HepG2 (cell line): ENCODE data around the gene DCLRE1C. TPM values are rescaled to one million over a fixed set of nuclear protein-coding genes. Genes with fewer than 3 reads are reported as not detected.
A peak's percentile ranks its signal among the peaks of the same experiment; 100 is the strongest.

Experiments
- ARHGAP35 ChIP-seq: sonication (generic); formaldehyde crosslinking; IDR thresholded peaks from 2 replicates; pipeline ENCODE4 v1.9.0; 2022; ENCODE audit warnings: mild to moderate bottlenecking, inconsistent platforms, moderate library complexity, missing genetic modification reagents, borderline replicate concordance
- ATF6 ChIP-seq: sonication (generic); formaldehyde crosslinking; conservative IDR thresholded peaks from 2 replicates; pipeline ENCODE4 v1.4.0; 2020; ENCODE audit warnings: missing genetic modification reagents
- HDAC1 ChIP-seq: sonication (generic); formaldehyde crosslinking; IDR thresholded peaks from 2 replicates; pipeline ENCODE4 v1.5.1; 2020; ENCODE audit warnings: mild to moderate bottlenecking, missing genetic modification reagents
- KLF11 ChIP-seq: IDR thresholded peaks from 2 replicates; pipeline ENCODE4 v1.6.1; 2016; ENCODE audit warnings: missing compliant biosample characterization
- LRRFIP1 ChIP-seq: sonication (generic); formaldehyde crosslinking; conservative IDR thresholded peaks from 2 replicates; pipeline ENCODE4 v1.4.0; 2020; ENCODE audit warnings: missing genetic modification reagents
- NFYB ChIP-seq: sonication (generic); formaldehyde crosslinking; IDR thresholded peaks from 2 replicates; pipeline ENCODE4 v1.4.0; 2020; ENCODE audit warnings: missing genetic modification reagents
- PAXIP1 ChIP-seq: sonication (generic); formaldehyde crosslinking; conservative IDR thresholded peaks from 2 replicates; pipeline ENCODE4 v1.4.0; 2020; ENCODE audit warnings: mild to moderate bottlenecking, missing genetic modification reagents, moderate library complexity
- SATB2 ChIP-seq: sonication (generic); formaldehyde crosslinking; IDR thresholded peaks from 2 replicates; pipeline ENCODE4 v1.5.0; 2020; ENCODE audit warnings: missing genetic modification reagents
- UBTF ChIP-seq: sonication (generic); formaldehyde crosslinking; IDR thresholded peaks from 2 replicates; pipeline ENCODE4 v1.4.0; 2020; ENCODE audit warnings: mild to moderate bottlenecking, missing genetic modification reagents
- ZNF484 ChIP-seq: sonication (generic); formaldehyde crosslinking; IDR thresholded peaks from 2 replicates; pipeline ENCODE4 v1.5.1; 2020; ENCODE audit warnings: mild to moderate bottlenecking, low read depth, missing genetic modification reagents, borderline replicate concordance
- ZSCAN31 ChIP-seq: sonication (generic); formaldehyde crosslinking; IDR thresholded peaks from 2 replicates; pipeline ENCODE4 v1.5.0; 2020; ENCODE audit warnings: low read depth, mild to moderate bottlenecking, missing genetic modification reagents
- polyA plus RNA-seq, 8 experiments: library from polyadenylated mRNA; depleted of rRNA in 3 of 8; stranded (reverse) in 7 of 8; unstranded in 1 of 8; fragments of >200 nt; fragmentation: Illumina TruSeq in 4 of 8; extraction: Trizol in 4 of 8; gene quantifications; 2 replicates each; pipeline versions ENCODE4 v1.2.1 to v1.2.3, GENCODE V29; 2011 to 2016; ENCODE audit warnings: low read depth in 4 of 8, missing spikeins in 1 of 8, mixed read lengths in 1 of 8; ENCODE audit not compliant: insufficient read depth in 1 of 8
- total RNA-seq, 5 experiments: library from RNA; depleted of rRNA; stranded (reverse); fragments of >200 nt; fragmentation: Illumina TruSeq; extraction: Trizol; gene quantifications; 2 replicates each; pipeline ENCODE4 v1.2.3, GENCODE V29; 2016; ENCODE audit warnings: low read depth in 1 of 5

Gene DCLRE1C
- total and polyA plus RNA-seq, 2 of the 13 experiments (the other 11 are each of a cell fraction or from before 2014, with no cell fraction given) = 3.0 to 10.3 TPM

GRCh38 chr10:14959221-14960057, 5.5 kb upstream of the DCLRE1C start, which contains the start of gene MEIG1 (continued):
- TF ChIP-seq ZNF484 (CRISPR knock-in tag) = no peak
- TF ChIP-seq SATB2 = peak; percentile 39; the same call in 1 of the 2 replicates
- peak; percentile 58; the same call in 1 of the 2 replicates for TF ChIP-seq KLF11 (CRISPR knock-in tag)
- peak; percentile 61; the same call in 1 of the 2 replicates for TF ChIP-seq HDAC1 (CRISPR knock-in tag)
- peak; percentile 14; the same call in 1 of the 2 replicates for TF ChIP-seq PAXIP1
- TF ChIP-seq ZSCAN31 (CRISPR knock-in tag) = peak; percentile 42; the same call in 1 of the 2 replicates
- TF ChIP-seq ARHGAP35 (CRISPR knock-in tag) = 0 out of 2 replicates have a peak, but pooled peaks have one; percentile 34
- TF ChIP-seq ATF6 (CRISPR knock-in tag) = no peak; the same call in 1 of the 2 replicates
- peak; percentile 74; the same call in 1 of the 2 replicates for TF ChIP-seq UBTF
- 0 out of 2 replicates have a peak, but pooled peaks have one; percentile 13 for TF ChIP-seq LRRFIP1 (CRISPR knock-in tag)
- peak; percentile 46; the same call in 1 of the 2 replicates for TF ChIP-seq NFYB (CRISPR knock-in tag)
